Caco-2 (cell line): ENCODE measurements around the gene SPG11. TPM values are rescaled to one million over a fixed set of nuclear protein-coding genes. Genes with fewer than 3 reads are reported as not detected.

Experiments used
- BruUV-seq: library from RNA; stranded (reverse); fragments of 400-500 nt; replicated peaks from 2 replicates; lab custom pipeline; 2021; lab: Mats Ljungman, UMichigan
- CTCF ChIA-PET: fragments of 300-600 bp; sonication (Branson Sonifier 250); formaldehyde crosslinking; loops from one replicate; lab custom pipeline; 2022; ENCODE audit warnings: antibody characterized with exemption; lab: Charles Lee
- POLR2A ChIA-PET: fragments of 300-600 bp; sonication (Branson Sonifier 250); formaldehyde crosslinking; loops from one replicate; lab custom pipeline; 2022; ENCODE audit warnings: antibody characterized with exemption; lab: Charles Lee
- DNase-seq, 2 experiments: peaks; one replicate each; pipeline versions ENCODE4 v3.0.0 to v3.0.0-alpha.2; 2020 to 2022
- H3K27me3 ChIP-seq: replicated peaks from 2 replicates; pipeline ENCODE4 v1.6.0; 2011; ENCODE audit warnings: low read length; ENCODE audit not compliant: control insufficient read depth, insufficient read depth
- H3K36me3 ChIP-seq: 2 replicates; pipeline ENCODE4 v1.5.1; 2011; ENCODE audit warnings: low read length; ENCODE audit not compliant: control insufficient read depth, insufficient read depth
- H3K4me1 ChIP-seq: fragments of 250-450 bp; sonication (Bioruptor Pico); 2 replicates; pipeline ENCODE4 v1.5.1; 2020; ENCODE audit warnings: mild to moderate bottlenecking
- H3K4me3 ChIP-seq: 2 replicates; pipeline ENCODE4 v1.5.1; 2011; ENCODE audit warnings: low read depth, mild to moderate bottlenecking, control low read depth, low read length
- H3K9me3 ChIP-seq: fragments of 250-450 bp; sonication (Bioruptor Pico); 2 replicates; pipeline ENCODE4 v1.5.1; 2020; ENCODE audit warnings: mild to moderate bottlenecking, moderate library complexity
- H3K27ac Mint-ChIP-seq: one replicate; pipeline ENCODE4 v1.8.0; 2022; ENCODE audit warnings: mixed read lengths; ENCODE audit not compliant: unreplicated experiment
- H3K27me3 Mint-ChIP-seq: one replicate; pipeline ENCODE4 v1.8.0; 2022; ENCODE audit warnings: mixed read lengths; ENCODE audit not compliant: insufficient read depth, unreplicated experiment
- H3K36me3 Mint-ChIP-seq: one replicate; pipeline ENCODE4 v1.8.0; 2022; ENCODE audit warnings: mild to moderate bottlenecking, mixed read lengths; ENCODE audit not compliant: insufficient read depth, unreplicated experiment
- H3K4me1 Mint-ChIP-seq: one replicate; pipeline ENCODE4 v1.8.0; 2022; ENCODE audit warnings: low read depth, mixed read lengths; ENCODE audit not compliant: unreplicated experiment
- H3K4me3 Mint-ChIP-seq: one replicate; pipeline ENCODE4 v1.8.0; 2022; ENCODE audit warnings: mild to moderate bottlenecking, moderate library complexity, mixed read lengths; ENCODE audit not compliant: unreplicated experiment
- H3K9me3 Mint-ChIP-seq: one replicate; pipeline ENCODE4 v1.8.0; 2022; ENCODE audit warnings: mixed read lengths; ENCODE audit not compliant: unreplicated experiment
- intact Hi-C: fragments of 100-400 bp; cut with micrococcal nuclease; formaldehyde crosslinking; loops from one replicate; pipeline ENCODE4 v1.10.0; 2022; ENCODE audit not compliant: unreplicated experiment
- total RNA-seq: library from RNA; stranded (reverse); gene quantifications from 2 replicates; pipeline ENCODE4 v1.2.3, GENCODE V29; 2022
- TF ChIP-seq, protein P1 (sequence below), 2 experiments: fragments of 200-600 bp in 1 of 2; IDR thresholded peaks; 1 replicate in 1 of 2; 2 replicates in 1 of 2; pipeline versions ENCODE4 v1.5.1 to v1.8.0; 2011 to 2022; ENCODE audit warnings: antibody characterized with exemption in 1 of 2, control low read depth in 1 of 2, inconsistent platforms in 1 of 2, low read depth in 1 of 2, low read length in 1 of 2, mild to moderate bottlenecking in 1 of 2, moderate library complexity in 1 of 2; ENCODE audit not compliant: insufficient read depth in 1 of 2, severe bottlenecking in 1 of 2, unreplicated experiment in 1 of 2

The SPG11 gene
- total RNA-seq, 1 experiment from 2014 or later: 43.3 TPM

DNA sequence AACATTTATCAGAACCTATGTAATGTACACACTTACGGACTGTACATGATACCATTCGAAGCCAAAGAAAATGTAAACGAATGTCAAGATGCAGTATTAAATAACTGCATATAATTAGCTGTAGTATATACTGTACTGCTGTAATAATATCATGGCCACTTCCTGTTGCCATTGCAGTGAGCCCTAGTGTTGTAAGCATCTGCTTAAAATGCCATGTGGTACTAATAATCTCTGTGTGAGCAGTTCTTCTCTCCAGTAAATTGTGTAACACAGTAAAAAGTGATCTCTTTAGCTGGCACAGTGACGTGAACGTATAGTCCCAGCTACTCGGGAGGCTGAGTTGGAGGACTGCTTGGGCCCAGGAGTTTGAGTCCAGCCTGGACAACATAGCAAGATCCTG lies 8.6 kb downstream of the SPG11 start:
- H3K36me3 Mint-ChIP-seq: peaks cover 38% of the 10 kb centered on the region
- H3K27ac Mint-ChIP-seq: no peak overlapping the region
- no TSS peak for BruUV-seq
- Histone ChIP-seq H3K36me3 (no peaks in the 10 kb centered on the region), H3K4me1 (no peaks in the 10 kb centered on the region), H3K27me3 (no peaks in the 10 kb centered on the region), H3K9me3 (no peaks in the 10 kb centered on the region), H3K4me3 (no peak overlapping the region)
- TF ChIP-seq, protein P1, sequence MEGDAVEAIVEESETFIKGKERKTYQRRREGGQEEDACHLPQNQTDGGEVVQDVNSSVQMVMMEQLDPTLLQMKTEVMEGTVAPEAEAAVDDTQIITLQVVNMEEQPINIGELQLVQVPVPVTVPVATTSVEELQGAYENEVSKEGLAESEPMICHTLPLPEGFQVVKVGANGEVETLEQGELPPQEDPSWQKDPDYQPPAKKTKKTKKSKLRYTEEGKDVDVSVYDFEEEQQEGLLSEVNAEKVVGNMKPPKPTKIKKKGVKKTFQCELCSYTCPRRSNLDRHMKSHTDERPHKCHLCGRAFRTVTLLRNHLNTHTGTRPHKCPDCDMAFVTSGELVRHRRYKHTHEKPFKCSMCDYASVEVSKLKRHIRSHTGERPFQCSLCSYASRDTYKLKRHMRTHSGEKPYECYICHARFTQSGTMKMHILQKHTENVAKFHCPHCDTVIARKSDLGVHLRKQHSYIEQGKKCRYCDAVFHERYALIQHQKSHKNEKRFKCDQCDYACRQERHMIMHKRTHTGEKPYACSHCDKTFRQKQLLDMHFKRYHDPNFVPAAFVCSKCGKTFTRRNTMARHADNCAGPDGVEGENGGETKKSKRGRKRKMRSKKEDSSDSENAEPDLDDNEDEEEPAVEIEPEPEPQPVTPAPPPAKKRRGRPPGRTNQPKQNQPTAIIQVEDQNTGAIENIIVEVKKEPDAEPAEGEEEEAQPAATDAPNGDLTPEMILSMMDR (IDR thresholded peaks at IDR 0.05; ENCODE audit: insufficient read depth in 1 of 2, low read depth in 1 of 2, low read length in 1 of 2, severe bottlenecking in 1 of 2, unreplicated experiment in 1 of 2): no peak
- no peak for DNase-seq
- no peaks in the 10 kb centered on the region for H3K27me3 Mint-ChIP-seq
- CTCF ChIA-PET: no interaction called here
- no peak overlapping the region for H3K4me3 Mint-ChIP-seq
- H3K9me3 Mint-ChIP-seq: no peaks in the 10 kb centered on the region
- POLR2A ChIA-PET: no interaction called here
- intact Hi-C loops: no loop called here
- no peaks in the 10 kb centered on the region for H3K4me1 Mint-ChIP-seq

DNA sequence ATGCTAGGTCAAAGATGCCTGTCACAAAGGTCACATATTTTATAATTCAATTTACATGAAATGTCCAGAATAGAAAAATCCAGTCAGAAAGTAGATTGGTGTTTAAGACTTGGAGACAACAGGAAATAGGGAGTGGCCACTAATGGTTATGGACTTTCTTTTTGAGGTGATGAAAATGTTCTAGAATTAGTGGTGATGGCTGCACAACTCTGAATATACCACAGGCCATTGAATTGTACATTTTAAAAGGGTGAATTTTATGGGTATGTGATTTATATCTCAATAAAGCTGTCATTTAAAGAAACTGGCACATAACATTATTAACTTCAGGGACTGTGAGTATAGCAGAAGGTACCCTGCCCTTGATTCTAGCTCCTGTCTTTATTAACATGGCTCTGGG lies 15.8 kb downstream of the SPG11 start:
- Histone ChIP-seq H3K27me3 (no peaks in the 10 kb centered on the region), H3K36me3 (peaks cover 2% of the 10 kb centered on the region; the same call in 1 of the 2 replicates), H3K4me3 (no peak overlapping the region), H3K9me3 (no peaks in the 10 kb centered on the region), H3K4me1 (no peaks in the 10 kb centered on the region)
- intact Hi-C loops: no loop called here
- H3K27me3 Mint-ChIP-seq: no peaks in the 10 kb centered on the region
- peaks cover 28% of the 10 kb centered on the region for H3K36me3 Mint-ChIP-seq
- H3K9me3 Mint-ChIP-seq: no peaks in the 10 kb centered on the region
- CTCF ChIA-PET: no interaction called here
- no peak overlapping the region for H3K4me3 Mint-ChIP-seq
- POLR2A ChIA-PET: no interaction called here
- TF ChIP-seq, protein P1 (IDR thresholded peaks at IDR 0.05; ENCODE audit: insufficient read depth in 1 of 2, low read depth in 1 of 2, low read length in 1 of 2, severe bottlenecking in 1 of 2, unreplicated experiment in 1 of 2): no peak
- DNase-seq: no peak
- no peaks in the 10 kb centered on the region for H3K4me1 Mint-ChIP-seq
- BruUV-seq: no TSS peak
- no peak overlapping the region for H3K27ac Mint-ChIP-seq

DNA sequence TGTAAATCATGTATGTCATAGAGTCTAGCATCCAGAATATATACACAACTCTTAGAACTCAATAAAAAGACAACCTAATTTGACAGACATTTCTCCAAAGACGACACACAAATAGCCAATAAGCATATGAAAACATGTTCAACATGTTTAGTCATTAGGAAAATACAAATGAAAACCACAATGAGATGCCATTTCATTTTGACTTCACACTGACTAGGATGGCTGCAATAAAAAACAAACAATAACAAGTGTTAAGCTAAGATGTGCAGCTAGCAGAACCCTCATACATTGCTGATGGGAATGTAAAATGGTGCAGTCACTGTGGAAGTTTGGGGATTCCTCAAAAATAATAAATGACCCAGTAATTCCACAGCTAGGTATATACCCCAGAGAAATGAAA lies 16.4 kb downstream of the SPG11 start:
- POLR2A ChIA-PET: no interaction called here
- H3K27me3 ChIP-seq: no peaks in the 10 kb centered on the region
- Mint-ChIP-seq H3K4me3 (no peak overlapping the region), H3K36me3 (peaks cover 28% of the 10 kb centered on the region), H3K4me1 (no peaks in the 10 kb centered on the region), H3K27me3 (no peaks in the 10 kb centered on the region), H3K27ac (no peak overlapping the region), H3K9me3 (no peaks in the 10 kb centered on the region)
- TF ChIP-seq, protein P1 (IDR thresholded peaks at IDR 0.05; ENCODE audit: insufficient read depth in 1 of 2, low read depth in 1 of 2, low read length in 1 of 2, severe bottlenecking in 1 of 2, unreplicated experiment in 1 of 2): no peak
- no peak overlapping the region for H3K4me3 ChIP-seq
- DNase-seq: no peak
- H3K9me3 ChIP-seq: no peaks in the 10 kb centered on the region
- H3K4me1 ChIP-seq: no peaks in the 10 kb centered on the region
- intact Hi-C loops: no loop called here
- H3K36me3 ChIP-seq: peaks cover 2% of the 10 kb centered on the region; the same call in 1 of the 2 replicates
- no TSS peak for BruUV-seq
- CTCF ChIA-PET: no interaction called here
